Gastrocnemius medialis (tissue), 4 donors: ENCODE data around the gene GATA2. TPM values are rescaled to one million over a fixed set of nuclear protein-coding genes. Genes with fewer than 3 reads are reported as not detected.

Source experiments
- ATAC-seq, 2 donors: fragments of 150-250 bp; one replicate each; pipeline ENCODE4 v1.9.1; 2016
- DNase-seq, 2 donors: peaks; one replicate each; pipeline ENCODE4 v3.0.0-alpha.2; 2019
- H3K27ac ChIP-seq, 4 donors: fragments of 200-600 bp; sonication (generic); 1 replicate in 1 of 4; 2 replicates in 3 of 4; pipeline ENCODE4 v1.5.1; 2016 to 2018; ENCODE audit warnings: mild to moderate bottlenecking in 2 of 4, moderate library complexity in 1 of 4
- H3K27me3 ChIP-seq, 3 donors: fragments of 200-600 bp; sonication (generic) in 2 of 3; 1 replicate in 1 of 3; 2 replicates in 2 of 3; pipeline versions ENCODE4 v1.5.1 to v1.6.0; 2016 to 2019; ENCODE audit warnings: mild to moderate bottlenecking in 1 of 3, moderate library complexity in 1 of 3
- H3K36me3 ChIP-seq, 2 donors: fragments of 200-600 bp; sonication (generic) in 1 of 2; one replicate each; pipeline ENCODE4 v1.5.1; 2017 to 2018
- H3K4me1 ChIP-seq, 2 donors: fragments of 200-600 bp; sonication (generic) in 1 of 2; one replicate each; pipeline ENCODE4 v1.5.1; 2016 to 2017; ENCODE audit warnings: mild to moderate bottlenecking in 2 of 2
- H3K4me3 ChIP-seq, 4 donors: fragments of 200-600 bp; sonication (generic) in 3 of 4; 1 replicate in 1 of 4; 2 replicates in 3 of 4; pipeline ENCODE4 v1.5.1; 2016 to 2019; ENCODE audit warnings: mild to moderate bottlenecking in 2 of 4
- H3K9me3 ChIP-seq, 3 donors: fragments of 200-600 bp; sonication (generic) in 2 of 3; 1 replicate in 1 of 3; 2 replicates in 2 of 3; pipeline ENCODE4 v1.5.1; 2016 to 2019
- POLR2A ChIP-seq, 2 donors: fragments of 450-650 bp; IDR thresholded peaks; one replicate each; pipeline ENCODE4 v1.6.1; 2017; ENCODE audit warnings: antibody characterized with exemption in 2 of 2, mild to moderate bottlenecking in 2 of 2, moderate library complexity in 2 of 2
- in situ Hi-C, 4 donors: fragments of 200-750 bp; cut with MboI; loops; one replicate each; pipeline versions ENCODE4 v1.15.0 to v1.8.0; 2017; ENCODE audit warnings: low sequenced_read_pairs in 4 of 4
- intact Hi-C: fragments of 100-400 bp; cut with DNase I; formaldehyde crosslinking; loops from one replicate; pipeline ENCODE4 v1.15.1; 2023; ENCODE audit warnings: low total_unique reads
- total RNA-seq, 4 donors: library from RNA; depleted of rRNA; stranded (reverse); fragments of >200 nt; gene quantifications; one replicate each; pipeline versions ENCODE4 v1.1.0 to v1.2.3, GENCODE V29; 2016
- TF ChIP-seq, protein P1 (sequence below), 5 experiments: fragments of 450-650 bp in 3 of 5; fragments of 200-600 bp in 2 of 5; sonication (generic) in 2 of 5; IDR thresholded peaks in 4 of 5; conservative IDR thresholded peaks in 1 of 5; 1 replicate in 4 of 5; 2 replicates in 1 of 5; pipeline ENCODE4 v1.5.1; 2016 to 2019; ENCODE audit warnings: antibody characterized with exemption in 5 of 5, mild to moderate bottlenecking in 3 of 5, moderate library complexity in 3 of 5

The GATA2 gene
- total RNA-seq, 4 donors from 2014 or later, result 9.0 to 14.4 (median 12.7) TPM

DNA sequence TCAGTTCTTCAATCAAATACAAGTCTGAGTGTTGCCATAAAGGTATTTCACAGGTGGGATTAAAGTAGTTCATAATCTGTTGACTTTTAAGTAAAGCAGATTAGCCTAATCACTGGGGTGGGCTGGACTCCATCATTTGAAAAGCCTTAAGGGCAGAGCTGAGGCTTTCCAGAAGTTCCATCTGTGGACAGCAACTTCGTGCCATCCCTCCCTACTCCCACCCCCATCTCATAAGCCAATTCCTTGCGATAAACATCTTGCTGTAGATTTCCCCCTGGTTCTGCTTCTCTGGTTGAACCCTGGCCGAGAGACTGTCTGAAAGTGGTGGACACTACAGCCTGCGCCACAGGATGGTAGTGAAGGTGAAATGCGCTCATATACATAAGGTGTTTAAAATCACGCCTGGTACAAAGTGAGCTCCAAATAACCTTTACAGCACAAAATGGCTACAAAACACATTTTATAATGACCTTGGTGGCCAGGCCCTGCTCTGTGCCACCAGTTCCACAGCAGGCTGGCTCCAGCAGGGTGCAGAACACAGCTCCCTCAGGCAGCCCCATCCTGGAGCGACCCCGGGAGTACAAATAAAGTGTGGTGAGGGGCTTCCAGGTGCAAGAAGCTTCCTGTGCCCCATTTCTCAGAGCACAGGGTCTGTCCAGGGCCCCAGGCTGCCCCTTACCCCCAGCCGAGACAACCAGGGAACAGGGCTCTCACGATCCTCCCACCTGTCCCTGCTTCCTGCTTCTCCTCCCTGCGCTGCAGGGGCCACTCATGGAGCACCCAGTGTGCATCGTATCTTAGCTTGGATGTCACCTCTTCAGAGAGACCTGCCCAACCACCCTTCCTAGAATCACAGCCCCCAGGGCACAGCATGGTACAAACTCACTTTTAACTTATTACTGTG, 25.8 kb upstream of the GATA2 start:
- H3K4me3 ChIP-seq, result no peak overlapping the region
- no peak overlapping the region for H3K27ac ChIP-seq
- no peaks in the 10 kb centered on the region for H3K9me3 ChIP-seq
- no peak for ATAC-seq
- intact Hi-C loops (no loop called here), in situ Hi-C loops (no loop called here)
- no peaks in the 10 kb centered on the region for H3K4me1 ChIP-seq
- TF ChIP-seq POLR2A (IDR thresholded peaks at IDR 0.05), result no peak
- TF ChIP-seq, protein P1, sequence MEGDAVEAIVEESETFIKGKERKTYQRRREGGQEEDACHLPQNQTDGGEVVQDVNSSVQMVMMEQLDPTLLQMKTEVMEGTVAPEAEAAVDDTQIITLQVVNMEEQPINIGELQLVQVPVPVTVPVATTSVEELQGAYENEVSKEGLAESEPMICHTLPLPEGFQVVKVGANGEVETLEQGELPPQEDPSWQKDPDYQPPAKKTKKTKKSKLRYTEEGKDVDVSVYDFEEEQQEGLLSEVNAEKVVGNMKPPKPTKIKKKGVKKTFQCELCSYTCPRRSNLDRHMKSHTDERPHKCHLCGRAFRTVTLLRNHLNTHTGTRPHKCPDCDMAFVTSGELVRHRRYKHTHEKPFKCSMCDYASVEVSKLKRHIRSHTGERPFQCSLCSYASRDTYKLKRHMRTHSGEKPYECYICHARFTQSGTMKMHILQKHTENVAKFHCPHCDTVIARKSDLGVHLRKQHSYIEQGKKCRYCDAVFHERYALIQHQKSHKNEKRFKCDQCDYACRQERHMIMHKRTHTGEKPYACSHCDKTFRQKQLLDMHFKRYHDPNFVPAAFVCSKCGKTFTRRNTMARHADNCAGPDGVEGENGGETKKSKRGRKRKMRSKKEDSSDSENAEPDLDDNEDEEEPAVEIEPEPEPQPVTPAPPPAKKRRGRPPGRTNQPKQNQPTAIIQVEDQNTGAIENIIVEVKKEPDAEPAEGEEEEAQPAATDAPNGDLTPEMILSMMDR (IDR thresholded peaks at IDR 0.05 in 4 of 5, conservative IDR thresholded peaks at IDR 0.05 in 1 of 5), result no peak
- no peaks in the 10 kb centered on the region for H3K36me3 ChIP-seq
- H3K27me3 ChIP-seq, result peaks cover 0 to 9% (median 8%) of the 10 kb centered on the region in 3 donors
- no peak for DNase-seq

DNA sequence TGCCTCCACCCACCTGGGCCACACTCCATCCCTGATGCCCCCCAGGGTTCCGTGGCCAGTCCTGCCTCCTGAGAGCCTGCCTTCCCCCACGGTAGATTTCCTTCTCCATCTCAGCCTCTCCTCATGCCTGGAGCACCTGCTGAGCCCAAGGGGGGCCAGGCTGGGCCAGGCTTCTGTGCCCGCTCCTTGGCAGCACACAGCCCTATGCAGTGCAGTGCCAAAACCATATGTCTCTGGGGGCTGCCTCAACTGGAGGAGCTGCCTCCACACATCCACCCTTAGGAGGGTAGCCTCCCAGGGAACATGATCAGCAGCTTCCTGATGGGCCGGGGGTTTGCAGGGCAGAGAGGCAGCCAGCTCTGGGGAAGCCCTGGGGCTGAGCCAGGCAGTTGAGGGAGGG, 24.6 kb upstream of the GATA2 start:
- peaks cover 0 to 18% (median 8%) of the 10 kb centered on the region in 3 donors for H3K27me3 ChIP-seq
- intact Hi-C loops, result no loop called here
- TF ChIP-seq, protein P1 (IDR thresholded peaks at IDR 0.05 in 4 of 5, conservative IDR thresholded peaks at IDR 0.05 in 1 of 5), result no peak
- no peak for TF ChIP-seq POLR2A (IDR thresholded peaks at IDR 0.05)
- ATAC-seq (no peak), DNase-seq (no peak)
- no peak overlapping the region for H3K4me3 ChIP-seq
- in situ Hi-C loops, result no loop called here
- H3K9me3 ChIP-seq, result no peaks in the 10 kb centered on the region
- no peak overlapping the region for H3K27ac ChIP-seq
- H3K36me3 ChIP-seq, result no peaks in the 10 kb centered on the region
- no peaks in the 10 kb centered on the region for H3K4me1 ChIP-seq

DNA sequence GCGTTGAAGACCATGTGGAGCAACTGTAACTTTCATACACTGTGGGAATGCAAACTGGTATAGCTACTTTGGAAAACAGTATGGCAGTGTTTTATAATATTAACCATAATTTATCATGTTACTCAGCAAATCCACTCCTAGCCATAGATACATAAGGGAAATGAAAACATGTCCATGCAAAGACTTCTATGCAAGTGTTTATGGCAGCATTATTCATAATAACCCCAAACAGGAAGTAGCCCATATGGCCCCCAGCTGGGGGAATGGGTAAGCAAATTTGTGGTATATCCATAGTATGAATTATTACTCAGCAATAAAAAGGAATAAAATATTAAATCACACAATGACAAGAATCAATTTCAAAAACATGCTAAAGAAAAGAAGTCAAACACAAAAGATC, 23.0 kb upstream of the GATA2 start:
- ATAC-seq, result no peak

DNA sequence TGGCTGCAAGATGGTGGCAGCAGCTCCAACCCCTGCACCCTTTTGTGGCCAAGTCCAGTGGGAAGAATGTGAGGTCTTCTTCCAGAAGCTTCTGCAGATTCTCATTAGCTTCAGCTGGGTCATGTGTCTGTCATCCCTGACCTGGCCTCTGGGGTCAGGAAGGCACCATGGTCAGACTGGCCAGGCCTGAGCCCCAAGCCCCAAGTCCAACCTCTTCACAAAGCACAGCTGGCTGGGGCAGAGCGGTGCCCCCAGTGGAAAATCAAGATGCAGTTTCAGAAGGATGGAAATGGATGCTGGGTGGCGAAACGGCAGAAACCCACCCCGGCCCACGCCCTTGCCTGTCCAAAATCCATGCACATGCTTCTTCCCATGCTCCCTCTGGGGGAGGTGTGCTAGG, 15.9 kb upstream of the GATA2 start:
- DNase-seq, result no peak
- H3K4me1 ChIP-seq, result no peaks in the 10 kb centered on the region
- no peaks in the 10 kb centered on the region for H3K36me3 ChIP-seq
- peaks cover 0 to 10% (median 0%) of the 10 kb centered on the region in 3 donors for H3K27me3 ChIP-seq
- no peak overlapping the region for H3K4me3 ChIP-seq
- H3K9me3 ChIP-seq, result no peaks in the 10 kb centered on the region
- H3K27ac ChIP-seq, result no peak overlapping the region
- in situ Hi-C loops, result loop anchor here in 3 of 4 donors (10.0 kb wide), 2 partner anchors 334 to 414 kb away; no protein-coding TSS in a partner anchor
- TF ChIP-seq POLR2A (IDR thresholded peaks at IDR 0.05), result no peak
- TF ChIP-seq, protein P1 (IDR thresholded peaks at IDR 0.05 in 4 of 5, conservative IDR thresholded peaks at IDR 0.05 in 1 of 5), result no peak
- intact Hi-C loops, result no loop called here
- ATAC-seq, result no peak

More for the DNA sequence above, 23.0 kb upstream of the GATA2 start:
- peaks cover 0 to 18% (median 8%) of the 10 kb centered on the region in 3 donors for H3K27me3 ChIP-seq
- no peaks in the 10 kb centered on the region for H3K4me1 ChIP-seq
- no peak for DNase-seq
- H3K4me3 ChIP-seq, result no peak overlapping the region
- in situ Hi-C loops (no loop called here), intact Hi-C loops (no loop called here)
- no peaks in the 10 kb centered on the region for H3K9me3 ChIP-seq
- H3K27ac ChIP-seq, result no peak overlapping the region
- TF ChIP-seq, protein P1 (IDR thresholded peaks at IDR 0.05 in 4 of 5, conservative IDR thresholded peaks at IDR 0.05 in 1 of 5), result no peak
- TF ChIP-seq POLR2A (IDR thresholded peaks at IDR 0.05), result no peak
- no peaks in the 10 kb centered on the region for H3K36me3 ChIP-seq
